ENCODE data around the gene MAS1L.

GRCh38 chr6:29510746-29511300 is 23.1 kb upstream of the MAS1L start:
- TF ChIP-seq, protein P1, sequence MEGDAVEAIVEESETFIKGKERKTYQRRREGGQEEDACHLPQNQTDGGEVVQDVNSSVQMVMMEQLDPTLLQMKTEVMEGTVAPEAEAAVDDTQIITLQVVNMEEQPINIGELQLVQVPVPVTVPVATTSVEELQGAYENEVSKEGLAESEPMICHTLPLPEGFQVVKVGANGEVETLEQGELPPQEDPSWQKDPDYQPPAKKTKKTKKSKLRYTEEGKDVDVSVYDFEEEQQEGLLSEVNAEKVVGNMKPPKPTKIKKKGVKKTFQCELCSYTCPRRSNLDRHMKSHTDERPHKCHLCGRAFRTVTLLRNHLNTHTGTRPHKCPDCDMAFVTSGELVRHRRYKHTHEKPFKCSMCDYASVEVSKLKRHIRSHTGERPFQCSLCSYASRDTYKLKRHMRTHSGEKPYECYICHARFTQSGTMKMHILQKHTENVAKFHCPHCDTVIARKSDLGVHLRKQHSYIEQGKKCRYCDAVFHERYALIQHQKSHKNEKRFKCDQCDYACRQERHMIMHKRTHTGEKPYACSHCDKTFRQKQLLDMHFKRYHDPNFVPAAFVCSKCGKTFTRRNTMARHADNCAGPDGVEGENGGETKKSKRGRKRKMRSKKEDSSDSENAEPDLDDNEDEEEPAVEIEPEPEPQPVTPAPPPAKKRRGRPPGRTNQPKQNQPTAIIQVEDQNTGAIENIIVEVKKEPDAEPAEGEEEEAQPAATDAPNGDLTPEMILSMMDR (IDR thresholded peaks at IDR 0.05): no peak
- TF ChIP-seq EZH2 (IDR thresholded peaks at IDR 0.05): no peak
- no peak for TF ChIP-seq EZH2phosphoT487 (IDR thresholded peaks at IDR 0.05)

Data from neural progenitor cell (in vitro differentiated cells).